Esophagus mucosa (tissue), 1 donor: ENCODE measurements around the gene SFTPB. TPM values are rescaled to one million over a fixed set of nuclear protein-coding genes. Genes with fewer than 3 reads are reported as not detected.
A peak's percentile ranks its signal among the peaks of the same experiment; 100 is the strongest.
"Not testable (repeated sequence)": the region's sequence is repeated elsewhere in the genome, so short reads cannot be mapped to it uniquely, and the experiment has no call there.

Experiments
- ATAC-seq: fragments of 200-7000 bp; cut with Tn5 transposase; one replicate; pipeline ENCODE4 v1.9.1; 2020
- total RNA-seq: library from RNA; stranded (reverse); gene quantifications from one replicate; pipeline ENCODE4 v1.2.4, GENCODE V29; 2023
- donor health status: DM: yes; HTN: yes; CAD: no.

SFTPB gene
- 0.84 TPM for total RNA-seq

- ATAC-seq: no peak
Measured at GRCh38 chr2:85668009-85668856, at the start of gene SFTPB. Gene SFTPB, minus strand, starts transcription at chr2:85668199. Its CDS starts 16 bp downstream, at chr2:85668183.

GRCh38 chr2:85717308-85718008, 49.5 kb upstream of the SFTPB start:
- ATAC-seq: no peak

- ATAC-seq: no peak
Measured at GRCh38 chr2:85716346-85716914, 48.4 kb upstream of the SFTPB start.

- no peak for ATAC-seq
Measured at GRCh38 chr2:85714841-85715240, 46.8 kb upstream of the SFTPB start.

- not testable (repeated sequence) for ATAC-seq
Measured at GRCh38 chr2:85714421-85714820, 46.4 kb upstream of the SFTPB start.

DNA sequence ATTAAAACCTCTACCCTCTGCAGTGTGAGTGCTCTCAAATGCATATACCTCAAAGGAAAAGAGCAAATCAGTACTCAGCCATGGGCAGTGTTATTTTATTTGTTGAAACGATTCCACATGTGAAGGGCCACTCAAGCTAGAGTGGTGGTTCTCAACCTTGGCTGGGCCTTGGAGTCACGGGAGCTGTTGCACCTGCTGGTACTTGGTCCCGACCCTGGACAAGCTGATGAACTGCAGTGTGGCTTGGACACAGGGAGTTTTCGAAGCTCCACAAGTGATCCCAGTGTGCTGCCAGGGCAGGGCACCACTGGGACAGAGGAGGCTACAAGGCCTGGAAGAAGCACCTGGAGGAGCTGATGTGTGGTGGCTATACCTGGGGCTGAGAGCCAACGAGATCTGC, 45.8 kb upstream of the SFTPB start:
- no peak for ATAC-seq

GRCh38 chr2:85712849-85713612, 45.0 kb upstream of the SFTPB start:
- no peak for ATAC-seq

DNA sequence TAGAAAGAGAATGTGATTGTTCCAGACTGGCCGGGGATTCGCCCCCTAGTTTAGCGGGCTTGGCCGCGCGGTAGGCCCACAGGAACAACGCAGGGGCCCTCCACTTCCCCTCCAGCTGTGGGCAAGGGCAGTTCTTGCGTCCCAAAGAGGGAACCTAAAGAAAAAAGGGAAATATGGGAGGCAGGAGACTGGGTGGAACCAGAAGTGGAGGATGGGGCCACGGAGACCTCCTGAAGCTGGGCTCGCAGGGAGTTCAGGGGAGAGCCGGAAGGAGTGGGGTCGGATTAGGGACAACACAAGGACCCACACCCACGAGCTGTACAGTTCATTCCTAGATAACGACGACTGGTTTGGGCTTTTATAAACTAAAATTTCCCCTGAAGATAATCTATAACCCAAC, 44.3 kb upstream of the SFTPB start:
- ATAC-seq: no peak

DNA sequence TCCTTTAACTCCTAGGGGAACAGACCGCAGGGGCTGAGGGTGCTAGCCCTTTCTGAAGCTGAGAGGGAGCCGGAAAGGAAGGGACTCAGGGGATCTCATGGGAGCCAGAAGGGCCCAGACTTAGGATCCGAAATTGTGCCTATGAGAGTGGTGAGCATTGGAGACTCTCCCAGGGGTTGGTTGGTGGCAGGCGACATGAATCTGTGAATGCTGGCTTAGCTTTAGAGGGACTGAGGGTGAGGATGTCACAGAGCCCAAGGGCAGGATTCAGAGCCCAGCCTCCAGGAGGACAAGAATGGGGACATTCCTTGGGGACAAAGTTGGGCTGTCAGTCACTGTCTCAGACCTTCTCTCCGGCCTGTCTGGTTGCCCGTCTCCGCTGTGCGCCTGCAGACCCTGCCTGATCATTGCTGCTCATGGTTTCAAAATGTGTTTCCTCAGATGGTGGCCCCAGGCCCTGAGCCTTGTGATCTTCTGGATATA, 43.6 kb upstream of the SFTPB start:
- ATAC-seq: no peak

- peak; percentile 60 for ATAC-seq
Measured at GRCh38 chr2:85710687-85711577, 42.9 kb upstream of the SFTPB start.

DNA sequence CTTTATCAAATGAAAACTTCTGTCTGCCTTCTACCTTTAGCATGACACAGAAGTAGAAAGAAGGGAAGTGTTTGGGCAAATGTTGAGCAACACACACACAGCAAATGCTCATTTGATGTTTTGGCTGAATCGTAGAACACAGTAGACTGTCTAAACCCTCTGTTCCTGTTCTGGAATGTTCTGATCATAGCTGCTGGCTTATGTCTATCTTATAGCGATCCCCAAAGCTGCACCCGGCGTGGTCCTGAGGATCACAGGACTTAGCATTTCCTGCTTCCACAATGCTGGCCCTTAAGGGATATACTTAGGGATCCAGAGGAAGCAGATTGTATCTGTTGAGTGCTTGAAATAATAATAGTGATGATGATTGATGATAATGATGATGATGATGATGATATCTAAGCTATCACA, 41.4 kb upstream of the SFTPB start:
- ATAC-seq: no peak

DNA sequence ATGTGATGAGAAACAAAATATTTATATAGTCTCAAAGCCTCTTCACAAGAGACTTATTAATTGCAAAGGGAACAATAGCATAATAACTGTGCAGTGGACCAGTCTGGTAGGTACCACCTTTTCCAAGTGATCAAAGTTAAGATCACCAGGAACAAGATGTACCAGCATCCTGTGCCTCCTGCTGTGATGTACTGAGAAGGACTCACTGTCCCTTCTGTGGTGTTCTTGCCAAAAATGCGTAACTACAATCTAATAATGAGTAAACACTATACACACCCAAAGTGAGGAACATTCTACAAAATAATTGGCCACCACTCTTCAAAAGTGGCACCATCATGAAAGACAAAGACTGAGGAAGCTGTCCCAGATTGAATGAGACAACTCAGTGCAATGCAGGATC, 40.6 kb upstream of the SFTPB start:
- no peak for ATAC-seq

DNA sequence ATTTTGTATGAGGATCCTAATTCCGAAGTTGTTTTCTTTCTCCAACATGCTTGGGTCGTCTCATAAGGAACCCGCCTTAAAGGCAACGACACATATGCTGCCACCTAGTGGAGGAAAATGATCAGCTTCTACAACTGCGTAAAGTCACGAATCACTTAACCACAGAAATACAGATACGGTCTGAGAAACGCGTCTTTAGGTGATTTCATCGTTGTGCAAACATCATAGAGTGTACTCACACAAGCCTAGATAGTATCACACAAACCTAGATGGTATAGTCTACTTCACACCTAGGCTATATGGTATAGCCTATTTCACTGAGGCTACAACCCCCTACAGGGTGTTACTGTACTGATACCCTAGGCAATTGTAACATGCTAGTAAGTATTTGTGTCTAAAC, 39.3 kb upstream of the SFTPB start:
- peak; percentile 70 for ATAC-seq

DNA sequence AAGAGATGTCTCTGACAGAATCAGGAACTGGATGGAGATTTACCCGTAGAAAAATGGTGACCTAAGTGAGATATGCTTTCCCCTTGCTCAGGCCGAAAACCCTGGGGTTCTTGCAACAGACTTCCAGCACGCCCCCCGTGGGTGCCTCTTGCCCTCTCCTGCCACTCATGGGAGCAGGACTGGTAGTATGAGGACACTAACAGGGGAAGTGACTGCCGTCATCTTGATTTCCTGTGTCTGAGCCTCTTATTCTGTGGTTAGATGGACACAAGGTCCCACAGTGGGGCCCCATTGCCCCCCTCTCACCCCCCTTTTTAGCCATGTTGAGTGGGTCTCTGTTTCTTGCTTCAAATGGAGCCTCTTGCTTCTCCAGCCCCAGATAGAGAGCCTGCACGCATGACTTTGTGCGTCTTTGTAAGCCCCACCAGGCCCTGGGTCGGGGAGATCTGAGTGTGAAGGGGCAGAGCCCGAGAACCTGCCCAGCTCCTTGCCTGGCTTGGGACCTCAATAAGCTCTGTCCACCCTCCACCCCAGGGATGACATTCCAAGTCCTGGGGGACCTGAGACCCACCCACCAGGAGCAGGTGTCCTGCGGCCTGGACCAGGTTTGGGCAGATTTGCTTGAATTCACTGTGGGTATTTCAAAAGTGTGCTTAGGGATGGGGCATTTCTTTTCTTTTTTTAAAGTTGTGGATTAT, 38.7 kb upstream of the SFTPB start:
- no peak for ATAC-seq

DNA sequence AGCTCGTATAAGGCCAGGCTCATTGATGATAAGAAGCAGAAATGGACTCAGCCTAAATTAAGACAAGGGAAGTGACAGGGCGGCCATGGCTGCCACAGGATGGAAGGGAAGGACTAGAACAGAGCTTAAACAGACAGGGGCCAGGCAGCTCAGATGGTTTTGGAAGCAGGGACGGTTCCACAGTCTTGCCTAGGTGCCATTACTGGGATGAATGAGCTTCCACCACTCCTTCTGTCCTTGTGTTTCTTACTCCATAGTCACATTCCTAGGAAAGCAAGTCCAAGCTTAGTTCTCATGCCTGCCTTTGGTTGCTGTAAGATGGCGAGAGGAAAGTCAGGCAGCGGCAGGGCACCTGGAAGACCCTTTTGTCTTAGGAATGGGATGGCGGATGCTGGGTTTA, 38.1 kb upstream of the SFTPB start:
- no peak for ATAC-seq

DNA sequence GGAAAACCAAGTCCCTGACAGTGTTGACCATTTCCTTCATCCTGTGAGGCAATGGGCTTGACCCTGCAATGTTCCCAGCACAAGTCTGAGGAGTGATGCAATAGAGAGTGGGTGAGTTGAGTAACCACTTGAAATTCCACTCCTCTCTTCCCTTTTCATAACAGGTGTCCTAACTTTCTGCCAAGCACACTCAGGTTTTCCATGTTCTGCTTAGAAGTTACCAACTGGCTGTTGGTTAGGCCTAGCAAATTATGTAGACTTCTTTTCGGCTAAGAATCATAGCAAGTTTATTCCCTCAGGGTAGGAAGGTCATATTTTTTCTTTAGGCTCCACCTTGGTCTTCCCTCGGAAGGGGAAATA, 37.7 kb upstream of the SFTPB start:
- ATAC-seq: peak; percentile 65

GRCh38 chr2:85704800-85705679, 37.0 kb upstream of the SFTPB start:
- ATAC-seq: no peak

GRCh38 chr2:85704038-85704437, 36.0 kb upstream of the SFTPB start:
- no peak for ATAC-seq

DNA sequence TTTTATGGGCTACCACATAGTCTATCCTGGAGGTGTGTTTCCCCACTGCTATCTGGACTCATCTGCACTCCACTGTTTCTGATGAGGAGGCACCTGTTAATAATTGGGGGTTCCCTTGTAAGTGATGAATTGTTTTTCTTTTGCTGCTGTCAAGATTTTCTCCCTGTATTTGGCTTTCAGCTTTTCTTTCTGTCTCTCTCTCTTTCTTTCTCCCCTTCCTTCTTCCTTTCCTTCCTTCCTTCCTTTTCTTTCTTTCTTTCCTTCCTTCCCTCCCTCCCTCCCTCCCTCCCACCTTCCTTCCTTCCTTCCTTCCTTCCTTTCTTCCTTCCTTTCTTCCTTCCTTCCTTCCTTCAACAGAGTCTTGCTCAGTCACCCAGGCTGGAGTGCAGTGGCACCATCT, 35.3 kb upstream of the SFTPB start:
- ATAC-seq: no peak

DNA sequence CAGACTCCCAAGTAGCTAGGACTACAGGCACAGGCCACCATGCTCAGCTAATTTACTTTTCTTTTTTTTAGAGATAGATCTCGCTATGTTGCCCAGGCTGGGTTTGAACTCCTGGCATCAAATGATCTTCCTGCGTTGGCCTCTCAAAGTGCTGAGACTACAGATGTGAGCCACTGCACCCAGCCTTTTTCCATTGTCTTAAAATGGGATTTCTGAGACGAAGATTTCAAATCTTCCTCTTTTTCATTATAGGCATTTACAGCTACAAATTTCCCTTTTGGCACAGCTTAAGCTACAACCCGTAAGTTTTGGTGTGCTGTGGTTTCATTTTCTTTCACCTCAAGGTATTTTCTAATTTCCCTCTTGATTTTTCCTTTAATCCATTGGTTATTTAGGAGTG, 34.8 kb upstream of the SFTPB start:
- no peak for ATAC-seq
